Measurements from ENCODE around the gene BLOC1S1.

Gene BLOC1S1

GRCh38 chr12:55703901-55704761 is 11.7 kb upstream of the BLOC1S1 start:
- no peak for DNase-seq (ENCODE audit: low read depth, low spot score)
- H3K9me3 ChIP-seq (ENCODE audit: low read depth, low read length): no peaks in the 10 kb centered on the region
- no peak overlapping the region for H3K9ac ChIP-seq (ENCODE audit: insufficient read length)
- no peak overlapping the region for H3K27ac ChIP-seq
- H3K4me3 ChIP-seq: no peak overlapping the region
- no peak for TF ChIP-seq POLR2AphosphoS5 (IDR thresholded peaks at IDR 0.05; ENCODE audit: borderline replicate concordance, low read depth, low read length)
- no peak for TF ChIP-seq FOXP2 (optimal IDR thresholded peaks at IDR 0.05; ENCODE audit: control extremely low read depth, extremely low read length, insufficient read depth)
- TF ChIP-seq EZH2 (IDR thresholded peaks at IDR 0.05): no peak
- no peaks in the 10 kb centered on the region for H3K36me3 ChIP-seq (ENCODE audit: insufficient read depth, low read length)

- no peaks in the 10 kb centered on the region for H3K9me3 ChIP-seq (ENCODE audit: low read depth, low read length)
- no peak overlapping the region for H3K27ac ChIP-seq
- TF ChIP-seq EZH2 (IDR thresholded peaks at IDR 0.05) (no peak), FOXP2 (optimal IDR thresholded peaks at IDR 0.05; ENCODE audit: control extremely low read depth, extremely low read length, insufficient read depth) (no peak), POLR2AphosphoS5 (IDR thresholded peaks at IDR 0.05; ENCODE audit: borderline replicate concordance, low read depth, low read length) (no peak)
- DNase-seq (ENCODE audit: low read depth, low spot score): no peak
- no peak overlapping the region for H3K4me3 ChIP-seq
- H3K36me3 ChIP-seq (ENCODE audit: insufficient read depth, low read length): no peaks in the 10 kb centered on the region
- no peak overlapping the region for H3K9ac ChIP-seq (ENCODE audit: insufficient read length)
Measured at GRCh38 chr12:55704824-55705718, 10.8 kb upstream of the BLOC1S1 start.

GRCh38 chr12:55705782-55706402 is 10.0 kb upstream of the BLOC1S1 start:
- Histone ChIP-seq H3K27ac (no peak overlapping the region), H3K36me3 (ENCODE audit: insufficient read depth, low read length) (no peaks in the 10 kb centered on the region), H3K9ac (ENCODE audit: insufficient read length) (no peak overlapping the region), H3K4me3 (no peak overlapping the region), H3K9me3 (ENCODE audit: low read depth, low read length) (no peaks in the 10 kb centered on the region)
- DNase-seq (ENCODE audit: low read depth, low spot score): no peak
- TF ChIP-seq FOXP2 (optimal IDR thresholded peaks at IDR 0.05; ENCODE audit: control extremely low read depth, extremely low read length, insufficient read depth): no peak
- TF ChIP-seq EZH2 (IDR thresholded peaks at IDR 0.05): no peak
- TF ChIP-seq POLR2AphosphoS5 (IDR thresholded peaks at IDR 0.05; ENCODE audit: borderline replicate concordance, low read depth, low read length): no peak

GRCh38 chr12:55706568-55707218 is 9.2 kb upstream of the BLOC1S1 start:
- TF ChIP-seq POLR2AphosphoS5 (IDR thresholded peaks at IDR 0.05; ENCODE audit: borderline replicate concordance, low read depth, low read length): no peak
- no peak for TF ChIP-seq FOXP2 (optimal IDR thresholded peaks at IDR 0.05; ENCODE audit: control extremely low read depth, extremely low read length, insufficient read depth)
- TF ChIP-seq EZH2 (IDR thresholded peaks at IDR 0.05): no peak
- DNase-seq (ENCODE audit: low read depth, low spot score): no peak
- no peaks in the 10 kb centered on the region for H3K9me3 ChIP-seq (ENCODE audit: low read depth, low read length)
- no peak overlapping the region for H3K9ac ChIP-seq (ENCODE audit: insufficient read length)
- peak overlapping the region; percentile 81 for H3K4me3 ChIP-seq
- no peaks in the 10 kb centered on the region for H3K36me3 ChIP-seq (ENCODE audit: insufficient read depth, low read length)
- no peak overlapping the region for H3K27ac ChIP-seq

- TF ChIP-seq POLR2AphosphoS5 (IDR thresholded peaks at IDR 0.05; ENCODE audit: borderline replicate concordance, low read depth, low read length) (no peak), FOXP2 (optimal IDR thresholded peaks at IDR 0.05; ENCODE audit: control extremely low read depth, extremely low read length, insufficient read depth) (no peak), EZH2 (IDR thresholded peaks at IDR 0.05) (no peak)
- no peak for DNase-seq (ENCODE audit: low read depth, low spot score)
Measured at GRCh38 chr12:55707219-55707671, 8.6 kb upstream of the BLOC1S1 start.

GRCh38 chr12:55707841-55708694 is 7.8 kb upstream of the BLOC1S1 start, which contains the start of gene ITGA7:
Gene ITGA7, minus strand, starts transcription at chr12:55707904. Its CDS starts 222 bp downstream, at chr12:55707682.
- no peak for TF ChIP-seq FOXP2 (optimal IDR thresholded peaks at IDR 0.05; ENCODE audit: control extremely low read depth, extremely low read length, insufficient read depth)
- TF ChIP-seq POLR2AphosphoS5 (IDR thresholded peaks at IDR 0.05; ENCODE audit: borderline replicate concordance, low read depth, low read length): no peak
- Histone ChIP-seq H3K36me3 (ENCODE audit: insufficient read depth, low read length) (no peaks in the 10 kb centered on the region), H3K4me3 (peak within 1 kb of the TSS; percentile 81), H3K9me3 (ENCODE audit: low read depth, low read length) (no peaks in the 10 kb centered on the region), H3K27ac (no peak within 1 kb of the TSS), H3K9ac (ENCODE audit: insufficient read length) (peak within 1 kb of the TSS; percentile 26)
- no peak for DNase-seq (ENCODE audit: low read depth, low spot score)

More at GRCh38 chr12:55707219-55707671, 8.6 kb upstream of the BLOC1S1 start:
- Histone ChIP-seq H3K4me3 (peak overlapping the region; percentile 81), H3K36me3 (ENCODE audit: insufficient read depth, low read length) (no peaks in the 10 kb centered on the region), H3K9ac (ENCODE audit: insufficient read length) (peak overlapping the region; percentile 26), H3K9me3 (ENCODE audit: low read depth, low read length) (no peaks in the 10 kb centered on the region), H3K27ac (no peak overlapping the region)

- DNase-seq (ENCODE audit: low read depth, low spot score): no peak
- no peaks in the 10 kb centered on the region for H3K36me3 ChIP-seq (ENCODE audit: insufficient read depth, low read length)
- no peak for TF ChIP-seq POLR2AphosphoS5 (IDR thresholded peaks at IDR 0.05; ENCODE audit: borderline replicate concordance, low read depth, low read length)
- no peak for TF ChIP-seq FOXP2 (optimal IDR thresholded peaks at IDR 0.05; ENCODE audit: control extremely low read depth, extremely low read length, insufficient read depth)
- TF ChIP-seq EZH2 (IDR thresholded peaks at IDR 0.05): no peak
- no peak overlapping the region for H3K4me3 ChIP-seq
- no peak overlapping the region for H3K27ac ChIP-seq
- no peak overlapping the region for H3K9ac ChIP-seq (ENCODE audit: insufficient read length)
- no peaks in the 10 kb centered on the region for H3K9me3 ChIP-seq (ENCODE audit: low read depth, low read length)
Measured at GRCh38 chr12:55708695-55709233, 7.1 kb upstream of the BLOC1S1 start.
